GM12878 (cell line): Measurements from ENCODE around the gene ANKRD11. TPM values are rescaled to one million over a fixed set of nuclear protein-coding genes. Genes with fewer than 3 reads are reported as not detected.

ENCODE experiments used
- CEBPZ ChIP-seq: fragments of 150-350 bp; IDR thresholded peaks from 2 replicates; pipeline ENCODE4 v1.6.1; 2016; ENCODE audit warnings: low read depth, low read length
- EGR1 ChIP-seq, 2 experiments: IDR thresholded peaks; 1 replicate in 1 of 2; 2 replicates in 1 of 2; pipeline ENCODE4 v1.6.1; 2011 to 2012; ENCODE audit warnings: low read depth in 2 of 2, low read length in 2 of 2, borderline replicate concordance in 1 of 2, mild to moderate bottlenecking in 1 of 2, moderate library complexity in 1 of 2
- FOXM1 ChIP-seq: IDR thresholded peaks from 2 replicates; pipeline ENCODE4 v1.6.1; 2012; ENCODE audit warnings: low read depth, mild to moderate bottlenecking, inconsistent platforms, low read length, moderate library complexity
- KLF5 ChIP-seq: fragments of 450-650 bp; IDR thresholded peaks from 2 replicates; pipeline ENCODE4 v1.6.1; 2014; ENCODE audit warnings: mild to moderate bottlenecking; ENCODE audit not compliant: partially characterized antibody
- MEF2B ChIP-seq: fragments of 450-650 bp; IDR thresholded peaks from 2 replicates; pipeline ENCODE4 v1.6.1; 2018; ENCODE audit warnings: mild to moderate bottlenecking, moderate library complexity; ENCODE audit not compliant: partially characterized antibody, poor library complexity, severe bottlenecking
- MTA2 ChIP-seq: fragments of 450-650 bp; IDR thresholded peaks from 2 replicates; pipeline ENCODE4 v1.6.1; 2016; ENCODE audit warnings: low read depth, mild to moderate bottlenecking, moderate library complexity
- RUNX3 ChIP-seq: IDR thresholded peaks from 2 replicates; pipeline ENCODE4 v1.6.1; 2012; ENCODE audit warnings: low read length, inconsistent platforms
- USF1 ChIP-seq: IDR thresholded peaks from 2 replicates; pipeline ENCODE4 v1.6.1; 2011; ENCODE audit warnings: borderline replicate concordance, low read depth, mild to moderate bottlenecking, moderate library complexity, mixed read lengths, low read length; ENCODE audit not compliant: insufficient read depth; ENCODE audit errors: extremely low read length
- polyA plus RNA-seq, 11 experiments: library from polyadenylated mRNA; depleted of rRNA in 4 of 11; unstranded in 6 of 11; stranded (reverse) in 5 of 11; fragments of >200 nt; fragmentation: Nextera tagmentation in 4 of 11; fragmentation: Illumina TruSeq in 1 of 11; extraction: Ambion mirVana in 4 of 11; extraction: Trizol in 1 of 11; gene quantifications; 1 replicate in 1 of 11; 2 replicates in 10 of 11; pipeline versions ENCODE4 v1.2.1 to v1.2.3, GENCODE V29; 2011 to 2016; ENCODE audit warnings: inconsistent platforms in 2 of 11, missing spikeins in 2 of 11, low read depth in 1 of 11
- total RNA-seq, 4 experiments: library from RNA; depleted of rRNA in 3 of 4; stranded (reverse); fragments of >200 nt in 3 of 4; fragmentation: Illumina TruSeq in 1 of 4; extraction: Trizol in 1 of 4; gene quantifications; 2 replicates each; pipeline versions ENCODE4 v1.2.1 to v1.2.3, GENCODE V29; 2013 to 2021
- TF ChIP-seq, protein P1 (sequence below): fragments of 450-650 bp; IDR thresholded peaks from 2 replicates; pipeline ENCODE4 v1.6.1; 2016; ENCODE audit warnings: mild to moderate bottlenecking, moderate library complexity, borderline replicate concordance
- TF ChIP-seq, protein P2 (sequence below): fragments of 450-650 bp; IDR thresholded peaks from 2 replicates; pipeline ENCODE4 v1.6.1; 2017; ENCODE audit warnings: mild to moderate bottlenecking, moderate library complexity
- TF ChIP-seq, protein P3 (sequence below): fragments of 450-650 bp; IDR thresholded peaks from 2 replicates; pipeline ENCODE4 v1.6.1; 2017; ENCODE audit warnings: low read depth, mild to moderate bottlenecking, moderate library complexity

ANKRD11 gene
- total and polyA plus RNA-seq, 10 of the 15 experiments (the other 5 are each of a cell fraction or from before 2014, with no cell fraction given) = 5.1 to 103 (median 27.4) TPM

DNA sequence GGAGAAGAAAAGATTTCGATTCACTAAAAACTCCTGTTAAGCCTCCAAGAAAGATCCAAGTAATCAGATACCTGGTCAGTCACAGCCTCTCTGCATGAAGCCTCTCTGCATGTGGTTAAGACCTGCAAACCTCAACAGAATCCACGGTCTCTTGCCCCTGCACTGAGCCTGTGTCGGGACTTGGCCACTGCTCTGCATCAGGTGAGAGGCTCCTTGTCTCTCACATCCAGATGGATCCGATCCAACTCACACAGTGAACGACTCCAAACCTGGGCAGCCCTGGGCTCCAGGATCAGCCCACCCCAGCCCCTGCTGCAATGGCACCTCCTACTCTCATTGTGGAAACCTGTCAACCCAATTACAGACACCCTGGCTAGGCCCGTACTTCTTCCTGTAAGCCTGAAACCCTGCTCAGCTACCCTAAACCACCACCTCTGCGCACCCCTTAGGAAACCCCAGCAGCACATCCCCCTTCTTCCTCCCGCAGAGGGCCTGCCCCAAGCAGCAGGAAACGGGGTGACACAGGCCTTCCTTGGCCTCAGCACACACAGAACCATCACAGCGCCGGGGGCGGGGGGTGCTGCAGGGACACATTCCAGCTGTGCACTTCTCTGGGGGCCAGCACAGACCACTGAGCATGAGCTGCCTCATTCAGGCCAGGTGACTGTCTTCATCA, 129.5 kb downstream of the ANKRD11 start (continued):
- TF ChIP-seq CEBPZ = no peak
- TF ChIP-seq FOXM1 = peak; percentile 78
- TF ChIP-seq, protein P1, sequence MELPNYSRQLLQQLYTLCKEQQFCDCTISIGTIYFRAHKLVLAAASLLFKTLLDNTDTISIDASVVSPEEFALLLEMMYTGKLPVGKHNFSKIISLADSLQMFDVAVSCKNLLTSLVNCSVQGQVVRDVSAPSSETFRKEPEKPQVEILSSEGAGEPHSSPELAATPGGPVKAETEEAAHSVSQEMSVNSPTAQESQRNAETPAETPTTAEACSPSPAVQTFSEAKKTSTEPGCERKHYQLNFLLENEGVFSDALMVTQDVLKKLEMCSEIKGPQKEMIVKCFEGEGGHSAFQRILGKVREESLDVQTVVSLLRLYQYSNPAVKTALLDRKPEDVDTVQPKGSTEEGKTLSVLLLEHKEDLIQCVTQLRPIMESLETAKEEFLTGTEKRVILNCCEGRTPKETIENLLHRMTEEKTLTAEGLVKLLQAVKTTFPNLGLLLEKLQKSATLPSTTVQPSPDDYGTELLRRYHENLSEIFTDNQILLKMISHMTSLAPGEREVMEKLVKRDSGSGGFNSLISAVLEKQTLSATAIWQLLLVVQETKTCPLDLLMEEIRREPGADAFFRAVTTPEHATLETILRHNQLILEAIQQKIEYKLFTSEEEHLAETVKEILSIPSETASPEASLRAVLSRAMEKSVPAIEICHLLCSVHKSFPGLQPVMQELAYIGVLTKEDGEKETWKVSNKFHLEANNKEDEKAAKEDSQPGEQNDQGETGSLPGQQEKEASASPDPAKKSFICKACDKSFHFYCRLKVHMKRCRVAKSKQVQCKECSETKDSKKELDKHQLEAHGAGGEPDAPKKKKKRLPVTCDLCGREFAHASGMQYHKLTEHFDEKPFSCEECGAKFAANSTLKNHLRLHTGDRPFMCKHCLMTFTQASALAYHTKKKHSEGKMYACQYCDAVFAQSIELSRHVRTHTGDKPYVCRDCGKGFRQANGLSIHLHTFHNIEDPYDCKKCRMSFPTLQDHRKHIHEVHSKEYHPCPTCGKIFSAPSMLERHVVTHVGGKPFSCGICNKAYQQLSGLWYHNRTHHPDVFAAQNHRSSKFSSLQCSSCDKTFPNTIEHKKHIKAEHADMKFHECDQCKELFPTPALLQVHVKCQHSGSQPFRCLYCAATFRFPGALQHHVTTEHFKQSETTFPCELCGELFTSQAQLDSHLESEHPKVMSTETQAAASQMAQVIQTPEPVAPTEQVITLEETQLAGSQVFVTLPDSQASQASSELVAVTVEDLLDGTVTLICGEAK = no peak
- peak; percentile 26 for TF ChIP-seq MEF2B
- TF ChIP-seq RUNX3 = peak; percentile 93
- no peak for TF ChIP-seq KLF5
- TF ChIP-seq EGR1 (IDR thresholded peaks at IDR 0.05; ENCODE audit: borderline replicate concordance in 1 of 2, low read depth in 2 of 2, low read length in 2 of 2) = peak in 1 of 2 experiments; percentile 69; a peak in 2 of 3 replicates
- TF ChIP-seq, protein P2, sequence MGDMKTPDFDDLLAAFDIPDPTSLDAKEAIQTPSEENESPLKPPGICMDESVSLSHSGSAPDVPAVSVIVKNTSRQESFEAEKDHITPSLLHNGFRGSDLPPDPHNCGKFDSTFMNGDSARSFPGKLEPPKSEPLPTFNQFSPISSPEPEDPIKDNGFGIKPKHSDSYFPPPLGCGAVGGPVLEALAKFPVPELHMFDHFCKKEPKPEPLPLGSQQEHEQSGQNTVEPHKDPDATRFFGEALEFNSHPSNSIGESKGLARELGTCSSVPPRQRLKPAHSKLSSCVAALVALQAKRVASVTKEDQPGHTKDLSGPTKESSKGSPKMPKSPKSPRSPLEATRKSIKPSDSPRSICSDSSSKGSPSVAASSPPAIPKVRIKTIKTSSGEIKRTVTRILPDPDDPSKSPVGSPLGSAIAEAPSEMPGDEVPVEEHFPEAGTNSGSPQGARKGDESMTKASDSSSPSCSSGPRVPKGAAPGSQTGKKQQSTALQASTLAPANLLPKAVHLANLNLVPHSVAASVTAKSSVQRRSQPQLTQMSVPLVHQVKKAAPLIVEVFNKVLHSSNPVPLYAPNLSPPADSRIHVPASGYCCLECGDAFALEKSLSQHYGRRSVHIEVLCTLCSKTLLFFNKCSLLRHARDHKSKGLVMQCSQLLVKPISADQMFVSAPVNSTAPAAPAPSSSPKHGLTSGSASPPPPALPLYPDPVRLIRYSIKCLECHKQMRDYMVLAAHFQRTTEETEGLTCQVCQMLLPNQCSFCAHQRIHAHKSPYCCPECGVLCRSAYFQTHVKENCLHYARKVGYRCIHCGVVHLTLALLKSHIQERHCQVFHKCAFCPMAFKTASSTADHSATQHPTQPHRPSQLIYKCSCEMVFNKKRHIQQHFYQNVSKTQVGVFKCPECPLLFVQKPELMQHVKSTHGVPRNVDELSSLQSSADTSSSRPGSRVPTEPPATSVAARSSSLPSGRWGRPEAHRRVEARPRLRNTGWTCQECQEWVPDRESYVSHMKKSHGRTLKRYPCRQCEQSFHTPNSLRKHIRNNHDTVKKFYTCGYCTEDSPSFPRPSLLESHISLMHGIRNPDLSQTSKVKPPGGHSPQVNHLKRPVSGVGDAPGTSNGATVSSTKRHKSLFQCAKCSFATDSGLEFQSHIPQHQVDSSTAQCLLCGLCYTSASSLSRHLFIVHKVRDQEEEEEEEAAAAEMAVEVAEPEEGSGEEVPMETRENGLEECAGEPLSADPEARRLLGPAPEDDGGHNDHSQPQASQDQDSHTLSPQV = no peak
- no peak for TF ChIP-seq USF1
- TF ChIP-seq, protein P3, sequence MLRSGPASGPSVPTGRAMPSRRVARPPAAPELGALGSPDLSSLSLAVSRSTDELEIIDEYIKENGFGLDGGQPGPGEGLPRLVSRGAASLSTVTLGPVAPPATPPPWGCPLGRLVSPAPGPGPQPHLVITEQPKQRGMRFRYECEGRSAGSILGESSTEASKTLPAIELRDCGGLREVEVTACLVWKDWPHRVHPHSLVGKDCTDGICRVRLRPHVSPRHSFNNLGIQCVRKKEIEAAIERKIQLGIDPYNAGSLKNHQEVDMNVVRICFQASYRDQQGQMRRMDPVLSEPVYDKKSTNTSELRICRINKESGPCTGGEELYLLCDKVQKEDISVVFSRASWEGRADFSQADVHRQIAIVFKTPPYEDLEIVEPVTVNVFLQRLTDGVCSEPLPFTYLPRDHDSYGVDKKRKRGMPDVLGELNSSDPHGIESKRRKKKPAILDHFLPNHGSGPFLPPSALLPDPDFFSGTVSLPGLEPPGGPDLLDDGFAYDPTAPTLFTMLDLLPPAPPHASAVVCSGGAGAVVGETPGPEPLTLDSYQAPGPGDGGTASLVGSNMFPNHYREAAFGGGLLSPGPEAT = peak; percentile 43; the same call in 1 of the 2 replicates
- peak; percentile 47; the same call in 1 of the 2 replicates for TF ChIP-seq MTA2
